Epithelial cell of esophagus (primary cell): ENCODE measurements around the gene ARRDC4.

ENCODE experiments used
- DNase-seq: peaks from one replicate; pipeline ENCODE4 v3.0.0; 2010; ENCODE audit warnings: low read depth
- H3K4me3 ChIP-seq: 2 replicates; pipeline ENCODE4 v1.5.1; 2011; ENCODE audit warnings: mild to moderate bottlenecking, low read length, control low read depth
- CTCF ChIP-seq: IDR thresholded peaks from 2 replicates; pipeline ENCODE4 v1.5.1; 2011; ENCODE audit warnings: low read depth, mild to moderate bottlenecking, low read length, control low read depth, inconsistent platforms; ENCODE audit not compliant: insufficient read depth; ENCODE audit errors: missing control alignments

Gene ARRDC4

GRCh38 chr15:97994236-97994635 is 33.7 kb downstream of the ARRDC4 start:
- DNase-seq = no peak
- TF ChIP-seq CTCF = no peak
- no peak overlapping the region for H3K4me3 ChIP-seq

- peak; percentile 83 for DNase-seq
- H3K4me3 ChIP-seq = no peak overlapping the region
- no peak for TF ChIP-seq CTCF
Measured at GRCh38 chr15:97995192-97995591, 34.7 kb downstream of the ARRDC4 start.

GRCh38 chr15:97995881-97996603 is 35.5 kb downstream of the ARRDC4 start:
- no peak overlapping the region for H3K4me3 ChIP-seq
- peak; percentile 53 for TF ChIP-seq CTCF
- DNase-seq = peak; percentile 85

GRCh38 chr15:97998307-97999071 is 38.0 kb downstream of the ARRDC4 start:
- peak; percentile 70 for DNase-seq
- no peak overlapping the region for H3K4me3 ChIP-seq
- no peak for TF ChIP-seq CTCF

- peak; percentile 54 for DNase-seq
- no peak overlapping the region for H3K4me3 ChIP-seq
- no peak for TF ChIP-seq CTCF
Measured at GRCh38 chr15:98000249-98001203, 40.0 kb downstream of the ARRDC4 start.

- no peak overlapping the region for H3K4me3 ChIP-seq
- no peak for TF ChIP-seq CTCF
- DNase-seq = no peak
Measured at GRCh38 chr15:98001663-98002194, 41.2 kb downstream of the ARRDC4 start.
